T1000 (cell line): Measurements from ENCODE around the gene PDCD5.
"Not testable (repeated sequence)": the region's sequence is repeated elsewhere in the genome, so short reads cannot be mapped to it uniquely, and the experiment has no call there.

Source experiments
- DNase-seq: peaks from one replicate; lab custom pipeline; 2025; ENCODE audit warnings: mixed read lengths; lab: John Stamatoyannopoulos, UW

The PDCD5 gene, protein sequence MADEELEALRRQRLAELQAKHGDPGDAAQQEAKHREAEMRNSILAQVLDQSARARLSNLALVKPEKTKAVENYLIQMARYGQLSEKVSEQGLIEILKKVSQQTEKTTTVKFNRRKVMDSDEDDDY

DNA sequence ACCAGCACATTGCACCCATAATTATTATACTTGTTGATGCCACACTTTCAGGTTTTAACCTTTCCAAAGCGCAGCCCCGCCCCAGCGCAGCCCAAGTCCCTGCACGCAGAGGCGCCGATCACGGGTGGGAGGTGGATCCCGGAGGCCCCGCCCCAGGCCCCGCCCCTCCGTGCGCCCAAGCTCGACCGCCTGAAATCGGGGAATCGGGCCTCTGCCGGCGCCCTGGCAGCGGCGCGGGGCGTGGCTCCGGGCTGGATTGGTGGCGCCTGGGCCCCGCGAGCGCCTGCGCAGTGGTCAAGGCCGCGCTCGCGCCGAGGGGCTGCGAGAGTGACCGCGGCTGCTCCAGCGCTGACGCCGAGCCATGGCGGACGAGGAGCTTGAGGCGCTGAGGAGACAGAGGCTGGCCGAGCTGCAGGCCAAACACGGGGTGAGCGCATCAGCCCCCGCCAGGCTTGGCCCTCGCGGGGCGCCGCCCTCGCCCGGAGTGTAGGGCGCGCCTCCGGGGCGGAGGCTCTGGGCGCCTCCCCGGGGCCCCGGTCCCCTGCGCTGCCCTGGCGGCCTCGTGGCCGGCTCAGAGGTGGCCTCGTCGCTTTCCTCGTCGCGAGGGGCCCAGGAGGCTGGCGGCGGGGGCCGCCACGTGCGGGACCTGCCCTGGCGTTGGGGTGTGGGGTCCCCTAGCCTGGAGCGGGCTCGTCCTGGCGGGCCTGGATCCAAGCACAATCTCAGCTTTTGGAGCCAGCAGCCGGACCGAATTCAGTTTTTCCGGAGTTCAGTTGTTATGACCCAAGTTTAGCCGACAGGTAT is at the start of gene PDCD5:
PDCD5 (plus strand) TSS at position 290 of the 804 bp plus-strand sequence; CDS start at position 362, 72 bp downstream.
- peak; percentile 95 for DNase-seq

DNA sequence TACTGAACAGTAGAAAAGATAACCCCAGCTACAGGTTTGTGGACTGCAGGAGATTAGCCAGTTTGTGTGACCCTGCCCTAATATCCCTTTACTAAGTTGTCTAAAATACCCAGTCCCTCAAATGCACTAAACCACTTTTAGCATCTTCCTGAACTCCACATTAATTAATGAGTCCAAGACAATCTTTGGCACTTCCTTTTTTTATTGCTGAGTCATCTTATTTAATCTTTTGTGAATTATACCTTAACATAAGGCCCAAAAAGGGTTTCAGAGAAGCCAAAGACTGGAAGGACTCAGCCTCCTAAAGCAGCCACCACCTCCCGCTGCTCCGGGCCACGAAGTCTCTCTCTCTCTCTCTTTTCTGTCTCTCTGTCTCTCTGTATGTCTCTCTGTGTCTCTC is 48.8 kb upstream of the PDCD5 start:
- DNase-seq = no peak

DNA sequence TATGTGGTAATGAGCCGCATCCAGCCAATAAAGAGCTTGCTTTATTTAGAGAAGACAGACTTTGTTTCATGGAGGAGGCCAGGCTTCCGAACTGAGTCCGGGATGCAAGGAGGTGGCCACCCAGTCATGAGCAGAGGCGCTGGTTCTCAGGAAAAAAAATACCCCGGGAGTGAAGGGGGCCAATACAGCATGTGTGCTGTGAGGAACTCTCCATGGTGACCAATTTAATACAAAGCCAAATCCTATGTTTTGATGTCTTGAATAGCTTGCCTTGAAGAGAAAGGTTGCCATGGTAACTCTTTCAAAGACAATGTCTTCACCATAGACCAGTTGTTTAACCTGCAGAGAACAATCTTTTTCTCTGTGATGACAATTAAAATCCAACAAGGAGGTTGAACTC is 43.4 kb upstream of the PDCD5 start:
- DNase-seq = no peak

DNA sequence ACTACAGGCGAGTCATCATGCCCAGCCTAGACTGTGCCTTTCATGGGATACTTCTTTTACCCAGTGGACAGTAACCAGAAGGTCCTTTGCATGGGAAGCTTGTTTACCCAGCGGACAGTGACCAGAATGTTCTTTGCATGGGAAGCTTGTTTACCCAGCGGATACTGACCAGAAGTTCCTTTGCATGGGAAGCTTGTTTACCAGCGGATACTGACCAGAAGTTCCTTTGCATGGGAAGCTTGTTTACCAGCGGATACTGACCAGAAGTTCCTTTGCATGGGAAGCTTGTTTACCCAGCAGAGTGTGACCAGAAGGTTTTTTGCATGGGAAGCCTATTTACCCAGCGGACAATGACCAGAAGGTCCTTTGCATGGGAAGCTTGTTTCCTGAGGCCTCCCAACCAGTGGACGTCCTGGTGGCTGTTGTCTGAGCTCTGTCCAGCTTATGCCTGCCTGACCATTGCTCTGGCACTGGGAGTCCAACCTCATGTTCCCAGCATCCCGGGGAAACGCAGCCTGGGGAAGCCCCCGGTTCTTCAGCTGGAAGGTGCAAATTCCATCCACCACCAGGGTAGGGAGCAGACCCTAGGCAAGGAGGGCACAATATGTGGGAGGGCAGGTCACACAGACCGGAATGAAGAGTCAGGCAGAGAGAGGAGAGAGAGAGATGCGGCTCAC is 41.6 kb upstream of the PDCD5 start:
- DNase-seq = no peak

DNA sequence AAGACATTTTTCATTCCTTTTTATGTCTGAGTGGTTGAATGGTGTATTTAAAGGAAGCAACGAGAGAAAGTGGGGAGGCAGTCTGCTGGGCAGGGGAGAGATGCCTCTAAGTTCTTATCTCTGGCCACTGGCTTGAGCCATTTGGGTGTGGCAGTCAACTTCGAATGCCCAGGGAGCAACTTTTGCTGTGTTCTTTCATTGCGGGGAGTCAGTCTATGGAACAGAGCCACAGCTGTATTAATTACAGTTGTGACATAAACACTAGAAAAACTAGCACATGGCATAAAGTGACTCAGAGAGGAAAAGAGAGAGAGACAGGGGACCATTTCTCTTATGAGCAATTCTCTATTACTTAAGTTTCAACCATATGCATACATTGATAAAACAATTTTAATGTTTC is 40.4 kb upstream of the PDCD5 start:
- no peak for DNase-seq

DNA sequence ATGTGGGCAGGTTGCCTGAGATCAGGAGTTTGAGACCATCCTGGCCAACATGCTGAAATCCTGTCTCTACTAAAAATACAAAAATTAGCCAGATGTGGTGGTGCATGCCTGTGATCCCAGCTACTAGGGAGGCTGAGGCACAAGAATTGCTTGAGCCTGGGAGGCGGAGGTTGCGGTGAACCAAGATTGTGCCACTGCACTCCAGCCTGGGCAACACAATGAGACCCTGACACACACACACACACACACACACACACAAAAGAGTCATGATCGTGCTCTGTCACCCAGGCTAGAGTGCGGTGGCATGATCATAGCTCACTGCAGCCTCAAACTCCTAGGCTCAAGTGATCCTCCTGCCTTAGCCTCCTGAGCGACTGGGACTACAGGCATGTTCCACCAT is 39.6 kb upstream of the PDCD5 start:
- not testable (repeated sequence) for DNase-seq

DNA sequence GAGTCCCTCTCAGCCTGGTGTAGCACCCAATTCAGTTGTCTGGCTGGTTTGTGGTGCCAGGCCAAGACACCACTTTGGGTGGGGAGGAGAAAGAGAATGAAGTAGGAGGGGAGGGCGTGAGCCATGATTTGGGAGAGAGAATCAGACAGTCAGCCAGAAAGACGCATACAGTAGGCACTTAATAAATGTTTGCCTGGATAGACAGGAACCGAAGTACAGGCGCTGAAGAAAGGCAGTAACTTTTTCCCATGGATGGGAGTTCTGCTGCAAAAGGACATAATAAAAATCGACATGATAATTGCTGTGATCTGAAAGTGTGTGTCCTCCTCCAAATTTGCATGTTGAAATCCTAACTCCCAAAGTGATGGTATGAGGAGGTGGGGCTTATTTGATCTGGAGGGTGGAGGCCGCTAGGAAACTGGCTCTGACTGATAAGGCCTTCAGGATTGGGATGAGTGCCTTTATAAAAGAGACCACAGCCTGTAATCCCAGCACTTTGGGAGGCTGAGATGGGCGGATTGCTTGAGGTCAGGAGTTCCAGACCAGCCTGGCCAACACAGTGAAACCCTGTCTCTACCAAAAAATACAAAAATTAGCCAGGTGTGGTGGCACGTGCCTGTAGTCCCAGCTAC is 38.4 kb upstream of the PDCD5 start:
- no peak for DNase-seq

DNA sequence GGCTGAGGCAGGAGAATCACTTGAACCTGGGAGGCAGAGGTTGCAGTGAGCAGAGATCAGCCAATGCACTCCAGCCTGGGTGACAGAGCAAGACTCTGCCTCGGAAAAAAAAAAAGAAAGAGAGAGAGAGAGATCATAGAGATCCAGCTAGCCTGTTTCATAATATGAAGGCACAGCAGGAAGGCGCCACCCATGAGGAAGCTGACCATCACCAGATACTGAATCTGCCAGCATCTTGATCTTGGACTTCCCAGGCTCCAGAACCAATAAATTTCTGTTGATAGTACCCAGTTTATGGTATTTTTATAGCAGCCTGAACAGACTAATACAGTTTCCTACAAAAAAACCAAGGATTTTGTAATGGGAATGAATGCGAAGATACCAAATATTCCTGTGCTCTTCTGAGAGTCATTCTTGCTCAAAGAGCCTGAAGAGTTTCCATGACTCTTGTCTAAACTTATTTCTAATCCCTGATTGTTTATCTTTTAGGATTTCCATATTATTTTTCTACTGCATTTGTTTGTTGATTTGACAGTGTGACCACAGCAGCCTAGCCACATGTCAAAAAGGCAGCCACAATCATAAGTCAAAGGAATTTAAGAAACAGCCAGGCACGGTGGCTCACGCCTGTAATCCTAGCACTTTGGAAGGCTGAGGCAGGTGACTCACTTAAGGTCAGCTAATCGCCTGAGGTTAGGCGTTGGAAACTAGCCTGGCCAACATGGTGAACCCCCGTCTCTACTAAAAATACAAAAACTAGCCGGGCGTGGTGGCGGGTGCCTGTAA is 37.7 kb upstream of the PDCD5 start:
- peak; percentile 17 for DNase-seq

DNA sequence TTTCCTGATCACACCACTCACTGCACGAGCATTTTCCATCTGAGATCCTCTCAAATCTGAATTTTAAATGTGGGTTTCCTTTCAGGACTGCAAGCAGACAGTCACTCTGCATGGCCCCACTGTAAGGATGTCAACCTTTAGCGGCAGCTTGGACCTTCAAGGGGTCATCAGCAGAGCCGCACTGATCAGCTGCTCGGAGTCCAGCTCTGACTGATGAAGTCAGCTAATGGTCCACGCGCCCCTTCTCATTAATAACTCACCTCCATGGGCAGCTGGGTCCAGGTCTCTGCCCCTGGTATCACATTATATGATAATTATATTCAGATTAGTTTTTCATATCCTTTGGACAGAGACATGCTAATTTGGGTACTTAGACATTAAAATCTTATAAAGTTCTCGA is 36.1 kb upstream of the PDCD5 start:
- DNase-seq = no peak

DNA sequence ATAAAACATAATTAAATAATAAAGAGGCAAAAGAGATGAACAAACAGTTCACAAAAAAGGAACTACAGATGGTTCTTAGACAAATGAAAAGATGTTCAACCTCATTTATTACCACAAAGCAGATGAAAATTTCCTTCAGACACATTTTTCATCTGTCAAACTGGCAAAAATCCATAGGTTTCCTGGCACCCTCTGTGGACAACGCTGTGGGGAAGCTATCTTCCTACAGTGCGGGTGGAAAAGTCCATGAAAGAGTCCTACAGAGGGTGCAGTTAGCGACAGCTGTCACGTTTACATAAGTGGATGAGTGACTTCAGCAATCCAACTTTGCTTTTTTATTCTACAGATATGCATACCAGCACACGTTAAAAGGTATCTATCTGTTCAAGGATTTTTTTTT is 30.3 kb upstream of the PDCD5 start:
- no peak for DNase-seq

DNA sequence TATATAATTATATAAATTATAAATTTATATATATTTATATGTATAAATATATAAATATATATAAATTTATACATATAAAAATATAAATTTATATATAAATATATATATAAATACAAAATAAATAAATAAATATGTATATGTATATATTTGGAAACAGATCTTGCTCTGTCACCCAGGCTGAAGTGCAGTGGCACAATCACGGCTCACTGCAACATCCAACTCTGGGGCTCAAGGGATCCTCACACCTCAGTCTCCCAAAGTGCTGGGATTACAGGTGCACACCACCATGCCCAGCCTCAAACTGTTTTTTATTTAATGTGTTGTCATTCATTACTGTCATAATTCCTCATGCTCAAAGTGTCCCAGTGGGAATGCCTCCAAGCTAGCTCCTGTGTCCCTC is 25.2 kb upstream of the PDCD5 start:
- no peak for DNase-seq

DNA sequence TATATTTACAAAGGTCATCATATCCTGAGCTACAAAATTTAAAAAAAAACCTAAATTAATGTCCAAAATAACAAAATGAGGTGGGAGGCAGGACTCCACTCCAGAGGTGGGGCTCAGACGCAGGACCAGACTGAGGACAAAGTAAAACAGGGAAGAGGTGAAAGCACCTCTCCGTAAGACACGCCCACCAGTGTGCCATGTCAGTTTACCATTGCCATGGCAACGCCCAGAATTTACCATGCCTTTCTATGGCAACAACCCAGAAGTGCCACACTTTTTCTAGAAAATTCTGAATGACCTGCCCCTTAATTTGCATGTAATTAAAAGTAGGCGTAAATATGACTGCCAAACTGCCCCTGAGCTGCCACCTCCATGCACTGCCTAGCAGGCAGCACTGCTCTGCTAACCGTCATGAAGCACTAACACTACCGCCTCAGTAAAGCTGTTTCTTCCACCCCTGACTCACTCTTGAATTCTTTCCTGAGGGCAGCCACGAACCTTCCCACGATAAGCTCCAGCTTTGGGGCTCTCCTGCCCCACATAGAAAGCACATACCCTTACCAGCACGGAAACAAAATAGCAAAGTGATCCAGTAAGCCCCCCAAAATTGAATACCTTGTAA is 22.3 kb upstream of the PDCD5 start:
- no peak for DNase-seq

DNA sequence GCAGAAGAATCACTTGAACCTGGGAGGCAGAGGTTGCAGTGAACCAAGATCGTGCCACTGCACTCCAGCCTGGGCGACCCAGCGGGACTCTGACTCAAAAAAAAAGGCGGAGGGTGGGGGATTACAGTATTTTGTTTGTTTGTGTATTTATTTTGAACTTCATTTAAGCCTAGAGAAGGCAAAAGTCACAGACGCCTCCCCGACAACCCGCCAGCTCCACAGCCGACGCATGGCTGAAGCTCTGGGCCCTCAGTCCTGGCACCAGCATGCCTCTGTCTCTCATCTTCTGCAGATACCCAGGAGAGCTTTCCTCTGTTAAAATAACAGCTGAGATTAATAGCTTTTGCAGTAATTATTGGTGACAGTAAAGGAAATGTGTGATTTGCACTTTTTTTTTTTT is 17.2 kb upstream of the PDCD5 start:
- no peak for DNase-seq

DNA sequence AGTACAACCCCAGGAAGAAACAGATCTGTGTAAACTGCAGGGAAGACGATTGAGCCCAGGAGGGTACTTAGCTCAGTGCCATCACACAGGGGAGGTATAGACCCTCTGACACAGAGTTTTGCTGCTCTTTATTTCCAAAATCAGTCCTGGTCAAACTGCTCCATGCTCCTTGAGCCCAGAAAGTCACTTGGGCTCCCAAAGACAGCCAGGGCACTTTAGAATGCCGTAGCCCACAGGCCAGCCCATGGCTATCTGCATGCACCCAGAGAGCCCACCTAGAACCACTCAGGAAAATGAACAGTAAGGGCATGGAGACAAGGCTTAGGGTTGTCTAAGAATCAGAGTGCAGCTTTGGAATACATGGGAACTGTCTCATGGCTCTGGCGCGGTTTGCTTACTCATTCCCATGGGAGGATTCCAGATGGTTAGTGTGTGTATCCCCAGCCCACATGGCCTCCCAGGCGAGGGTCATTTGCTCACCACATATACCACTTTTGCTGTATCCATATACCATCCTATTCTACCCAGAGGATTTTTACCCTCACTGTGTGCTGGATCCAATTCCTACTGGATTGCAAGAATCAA is 14.7 kb upstream of the PDCD5 start:
- DNase-seq = no peak

DNA sequence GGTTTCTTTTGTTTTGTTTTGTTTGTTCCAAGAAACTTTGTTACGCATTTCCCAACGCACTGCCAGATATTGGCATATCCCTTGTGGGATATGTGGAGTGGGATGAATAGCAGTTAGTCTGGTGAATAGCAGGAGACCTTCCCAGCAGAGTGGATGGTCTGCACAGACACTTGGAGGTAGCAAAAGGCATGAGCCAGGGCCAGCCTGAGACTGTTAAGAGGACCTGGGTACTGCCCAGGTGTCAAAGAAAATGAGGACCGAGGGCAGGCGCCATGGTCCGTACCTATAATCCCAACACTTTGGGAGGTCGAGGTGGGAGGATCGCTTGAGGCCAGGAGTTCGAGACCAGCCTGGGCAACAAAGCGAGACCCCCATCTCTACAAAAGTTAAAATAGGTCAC is 13.5 kb upstream of the PDCD5 start:
- DNase-seq = no peak

DNA sequence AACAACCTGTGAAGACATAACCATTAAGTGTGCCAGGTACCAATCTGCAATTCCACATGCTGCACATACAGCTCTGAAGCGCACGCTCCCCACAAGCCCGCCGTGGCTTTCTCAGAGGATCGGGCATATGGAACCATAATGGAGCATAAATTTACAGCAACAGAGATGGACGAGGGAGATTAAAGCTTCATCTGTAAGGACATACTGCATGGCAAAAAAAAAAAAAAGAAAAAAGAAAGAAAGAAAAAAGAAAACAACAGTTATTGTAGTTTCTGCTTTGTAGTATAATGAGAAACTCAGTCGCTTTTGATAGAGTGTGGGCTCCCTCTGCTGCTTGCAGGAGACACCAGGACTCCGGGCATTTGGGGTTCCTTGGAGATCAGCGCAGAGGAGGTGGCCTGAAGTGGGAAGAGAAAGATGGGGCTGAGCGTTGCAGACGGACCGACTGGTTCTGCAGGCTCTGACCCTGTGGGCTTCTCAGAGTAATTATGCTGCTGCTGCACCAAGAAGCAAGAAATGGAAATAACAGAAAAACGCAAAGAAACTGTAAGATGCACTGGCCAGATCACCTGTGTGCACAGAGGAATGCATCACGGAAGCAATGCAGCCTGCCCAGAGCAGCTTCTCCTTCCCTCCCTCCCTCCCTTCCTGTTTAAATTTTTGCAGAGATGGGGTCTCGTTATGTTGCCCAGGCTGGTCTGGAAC is 10.8 kb upstream of the PDCD5 start:
- DNase-seq = peak; percentile 10

DNA sequence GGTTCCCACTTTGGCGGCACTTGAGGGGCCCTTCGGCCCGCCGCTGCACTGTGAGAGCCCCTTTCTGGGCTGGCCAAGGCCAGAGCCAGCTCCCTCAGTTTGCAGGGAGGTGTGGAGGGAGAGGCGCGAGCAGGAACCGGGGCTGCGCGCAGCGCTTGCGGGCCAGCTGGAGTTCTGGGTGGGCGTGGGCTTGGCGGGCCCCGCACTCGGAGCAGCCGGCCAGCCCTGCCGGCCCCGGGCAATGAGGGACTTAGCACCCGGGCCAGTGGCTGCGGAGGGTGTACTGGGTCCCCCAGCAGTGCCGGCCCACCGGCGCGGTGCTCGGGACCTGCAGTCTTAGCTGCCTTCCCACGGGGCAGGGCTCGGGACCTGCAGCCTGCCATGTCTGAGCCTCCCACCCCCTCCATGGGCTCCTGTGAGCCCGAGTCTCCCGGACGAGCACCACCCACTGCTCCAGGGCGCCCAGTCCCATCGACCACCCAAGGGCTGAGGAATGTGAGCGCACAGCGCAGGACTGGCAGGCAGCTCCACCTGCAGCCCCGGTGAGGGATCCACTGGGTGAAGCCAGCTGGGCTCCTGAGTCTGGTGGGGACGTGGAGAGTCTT is 9.4 kb upstream of the PDCD5 start:
- DNase-seq = not testable (repeated sequence)

DNA sequence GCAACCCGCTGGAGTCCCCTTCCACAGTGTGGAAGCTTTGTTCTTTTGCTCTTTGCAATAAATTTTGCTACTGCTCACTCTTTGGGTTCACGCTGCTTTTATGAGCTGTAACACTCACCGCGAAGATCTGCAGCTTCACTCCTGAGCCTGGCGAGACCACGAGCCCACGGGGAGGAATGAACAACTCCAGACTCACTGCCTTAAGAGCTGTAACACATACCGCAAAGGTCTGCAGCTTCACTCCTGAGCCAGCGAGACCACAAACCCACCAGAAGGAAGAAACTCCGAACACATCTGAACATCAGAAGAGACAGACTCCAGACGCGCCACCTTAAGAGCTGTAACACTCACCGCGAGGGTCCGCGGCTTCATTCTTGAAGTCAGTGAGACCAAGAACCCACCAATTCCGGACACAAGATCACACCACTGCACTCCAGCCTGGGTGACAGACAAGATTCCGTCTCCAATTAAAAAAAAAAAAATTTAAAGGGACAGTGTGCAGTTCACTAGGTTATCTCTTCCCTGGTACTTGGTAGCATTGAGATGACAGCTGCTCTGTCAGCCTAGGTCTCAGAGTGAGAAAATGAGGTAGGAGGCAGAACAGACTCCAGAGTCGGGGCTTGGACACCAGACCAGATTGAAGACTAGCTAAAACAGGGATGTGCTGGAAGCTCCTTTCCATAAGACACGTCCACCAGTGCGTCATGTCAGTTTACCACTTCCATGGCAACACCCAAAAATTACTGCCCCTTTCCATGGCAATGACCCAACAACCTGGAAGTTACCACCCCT is 8.1 kb upstream of the PDCD5 start:
- DNase-seq = not testable (repeated sequence)

DNA sequence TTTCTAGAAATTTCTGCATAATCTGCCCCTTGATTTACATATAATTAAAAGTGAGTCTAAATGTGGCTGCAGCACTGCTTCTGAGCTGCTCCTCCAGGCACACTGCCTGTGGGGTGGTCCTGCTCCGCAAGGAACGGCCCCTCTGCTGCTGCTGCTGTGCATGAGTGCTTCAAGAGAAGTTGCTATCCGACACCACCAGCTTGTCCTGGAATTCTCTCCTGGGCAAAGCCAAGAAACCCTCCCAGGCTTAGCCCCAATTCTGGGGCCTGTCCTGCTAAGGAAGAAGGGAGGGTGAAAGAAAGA is 7.5 kb upstream of the PDCD5 start:
- no peak for DNase-seq

DNA sequence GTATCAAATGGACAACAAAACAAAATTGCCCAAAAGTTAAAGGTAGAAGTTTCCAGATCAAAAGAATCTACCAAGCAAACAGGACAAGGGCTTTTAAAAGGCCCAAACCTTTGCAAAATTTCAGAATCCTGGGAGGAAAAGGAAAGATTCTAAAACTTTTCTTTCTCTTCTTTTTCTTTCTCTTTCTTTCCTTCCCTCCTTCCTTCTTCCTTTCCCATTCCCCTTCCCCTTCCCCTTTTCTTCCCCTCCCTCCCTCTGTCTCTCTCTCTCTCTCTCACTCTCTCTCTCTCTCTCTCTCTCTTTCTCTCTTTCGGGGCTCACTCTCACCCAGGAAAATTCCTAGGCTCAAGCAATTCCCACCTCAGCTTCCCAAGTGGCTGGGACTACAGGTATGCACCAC is 4.2 kb upstream of the PDCD5 start:
- DNase-seq = no peak
